NK-92 treated with Interleukin-12 subunit alpha and Interleukin-12 subunit beta, amount 100 ng/mL, for 24 hours (cell line): ENCODE measurements around the gene UMODL1.

Experiments
- DNase-seq: peaks from one replicate; lab custom pipeline; 2025; lab: John Stamatoyannopoulos, UW

UMODL1 gene

GRCh38 chr21:42071146-42071737, at the start of gene UMODL1:
Gene UMODL1 (plus strand): TSS chr21:42071317. CDS start chr21:42071317, 0 bp downstream.
- no peak for DNase-seq

GRCh38 chr21:42021371-42022090, 49.6 kb upstream of the UMODL1 start:
- no peak for DNase-seq

- DNase-seq, result no peak
Observed at GRCh38 chr21:42022091-42022430, 49.1 kb upstream of the UMODL1 start.

- no peak for DNase-seq
Observed at GRCh38 chr21:42022906-42023305, 48.2 kb upstream of the UMODL1 start.

- no peak for DNase-seq
Observed at GRCh38 chr21:42025376-42026081, 45.6 kb upstream of the UMODL1 start.

- no peak for DNase-seq
Observed at GRCh38 chr21:42026082-42026435, 45.1 kb upstream of the UMODL1 start.

GRCh38 chr21:42027085-42027821, 43.9 kb upstream of the UMODL1 start:
- DNase-seq, result no peak

GRCh38 chr21:42027822-42028765, 43.0 kb upstream of the UMODL1 start:
- DNase-seq, result no peak

GRCh38 chr21:42028766-42029425, 42.2 kb upstream of the UMODL1 start:
- no peak for DNase-seq

- no peak for DNase-seq
Observed at GRCh38 chr21:42030311-42030710, 40.8 kb upstream of the UMODL1 start.

- DNase-seq, result no peak
Observed at GRCh38 chr21:42031241-42031640, 39.9 kb upstream of the UMODL1 start.

GRCh38 chr21:42031816-42032215, 39.3 kb upstream of the UMODL1 start:
- DNase-seq, result no peak

GRCh38 chr21:42032266-42032665, 38.9 kb upstream of the UMODL1 start:
- no peak for DNase-seq

- no peak for DNase-seq
Observed at GRCh38 chr21:42032968-42033367, 38.1 kb upstream of the UMODL1 start.

GRCh38 chr21:42036313-42036712, 34.8 kb upstream of the UMODL1 start:
- DNase-seq, result no peak

GRCh38 chr21:42037516-42037915, 33.6 kb upstream of the UMODL1 start:
- DNase-seq, result no peak

- DNase-seq, result no peak
Observed at GRCh38 chr21:42037943-42038342, 33.2 kb upstream of the UMODL1 start.

GRCh38 chr21:42038393-42038792, 32.7 kb upstream of the UMODL1 start:
- no peak for DNase-seq

- DNase-seq, result no peak
Observed at GRCh38 chr21:42038826-42039425, 32.2 kb upstream of the UMODL1 start.

- no peak for DNase-seq
Observed at GRCh38 chr21:42039470-42039901, 31.6 kb upstream of the UMODL1 start.
